HG03175 (cell line): ENCODE results near the gene TMEM187.

ENCODE experiments used
- ATAC-seq: cut with Tn5 transposase; IDR thresholded peaks from one replicate; pipeline ENCODE4 v1.9.1; 2021; ENCODE audit warnings: mild to moderate bottlenecking, moderate library complexity; ENCODE audit not compliant: unreplicated experiment

Gene TMEM187

DNA sequence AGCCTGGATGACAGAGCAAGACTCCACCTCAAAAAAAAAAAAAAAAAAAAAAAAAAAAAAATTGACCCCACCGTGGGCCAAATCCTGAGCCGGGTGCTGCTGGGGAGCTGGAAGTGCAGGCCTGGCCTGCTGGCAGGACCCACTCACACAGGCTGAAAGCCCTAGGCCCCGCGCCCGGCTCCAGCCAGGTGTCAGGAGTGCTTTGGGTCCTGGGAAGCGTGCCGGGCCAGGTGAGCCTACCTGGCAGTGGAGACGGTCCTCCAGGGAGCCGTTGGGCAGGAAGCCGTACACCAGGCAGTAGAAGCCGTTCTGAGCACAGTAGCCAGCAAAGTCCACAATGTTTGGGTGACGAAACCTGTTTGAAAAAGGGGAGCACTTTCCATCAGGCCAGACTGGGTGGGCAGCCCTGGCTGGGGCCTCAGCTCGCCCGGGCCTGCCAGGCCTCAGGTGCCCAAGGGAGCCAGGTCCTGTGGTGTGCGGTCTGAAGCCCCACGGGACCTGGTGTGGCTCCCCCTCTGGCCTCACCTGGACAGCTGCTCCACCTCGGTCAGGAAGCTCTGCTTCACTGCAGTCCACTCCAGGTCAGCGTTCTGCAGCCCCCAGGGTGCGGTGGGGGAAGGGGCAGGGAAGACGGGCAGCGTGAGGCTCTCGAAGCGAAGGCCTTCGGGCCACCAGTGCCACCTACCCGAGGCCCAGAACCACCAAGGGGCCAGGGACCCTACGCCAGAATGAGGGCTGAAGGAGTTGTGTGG is 45.4 kb downstream of the TMEM187 start:
- ATAC-seq: no peak

DNA sequence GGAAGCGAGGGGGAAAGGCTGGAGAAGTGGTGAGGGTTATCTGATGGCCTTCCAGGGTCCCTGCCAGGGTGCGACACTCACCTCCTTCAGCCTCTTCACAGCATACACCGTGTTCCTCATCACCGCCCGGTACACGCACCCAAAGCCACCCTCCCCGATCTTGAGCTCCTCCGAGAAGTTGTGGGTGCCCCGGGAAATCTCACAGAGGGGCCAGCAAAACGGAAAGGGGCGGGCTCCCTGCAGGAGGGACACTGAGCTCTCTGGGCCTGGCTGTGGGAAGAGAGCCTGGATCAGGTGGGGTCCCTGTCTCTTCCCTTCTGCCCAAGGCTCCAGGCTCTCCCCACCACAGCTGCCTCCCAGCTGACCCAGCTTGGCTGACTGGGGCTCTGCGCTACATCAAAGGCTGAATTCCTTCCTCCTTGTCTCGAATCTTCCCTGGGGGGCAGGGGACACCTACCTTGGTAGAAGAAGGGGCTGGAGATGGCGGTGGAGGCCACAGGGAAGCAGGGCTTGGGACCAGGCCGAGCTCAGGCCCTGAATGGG is 46.0 kb downstream of the TMEM187 start:
- no peak for ATAC-seq

DNA sequence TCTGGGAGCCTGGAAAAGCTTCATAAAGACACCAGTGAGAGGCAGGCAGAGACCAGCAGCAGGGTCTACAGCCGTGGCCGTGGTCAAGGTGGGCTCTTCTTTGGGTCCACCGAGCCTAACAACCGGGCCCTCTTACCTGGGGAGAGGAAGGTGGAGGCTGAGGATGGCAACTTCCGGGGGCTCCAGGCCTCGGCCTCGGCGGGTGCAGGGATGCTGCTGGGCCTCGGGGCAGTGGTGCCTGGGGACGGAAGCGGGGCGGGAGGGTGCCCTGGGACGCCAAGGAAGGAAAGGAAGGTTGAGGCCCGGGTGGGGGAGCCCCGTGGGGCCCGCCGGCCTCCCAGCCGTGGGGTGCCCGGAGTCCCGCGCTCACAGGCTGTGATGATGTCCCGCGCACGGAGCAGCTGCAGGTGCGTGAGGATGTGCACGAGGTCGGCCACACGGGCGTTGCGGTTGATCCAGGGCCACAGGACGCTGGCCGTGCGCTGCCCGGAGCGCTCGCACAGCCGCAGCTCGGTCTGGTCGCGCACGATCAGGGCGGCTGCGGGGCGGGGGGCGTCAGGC is 46.6 kb downstream of the TMEM187 start:
- ATAC-seq: peak; percentile 16

DNA sequence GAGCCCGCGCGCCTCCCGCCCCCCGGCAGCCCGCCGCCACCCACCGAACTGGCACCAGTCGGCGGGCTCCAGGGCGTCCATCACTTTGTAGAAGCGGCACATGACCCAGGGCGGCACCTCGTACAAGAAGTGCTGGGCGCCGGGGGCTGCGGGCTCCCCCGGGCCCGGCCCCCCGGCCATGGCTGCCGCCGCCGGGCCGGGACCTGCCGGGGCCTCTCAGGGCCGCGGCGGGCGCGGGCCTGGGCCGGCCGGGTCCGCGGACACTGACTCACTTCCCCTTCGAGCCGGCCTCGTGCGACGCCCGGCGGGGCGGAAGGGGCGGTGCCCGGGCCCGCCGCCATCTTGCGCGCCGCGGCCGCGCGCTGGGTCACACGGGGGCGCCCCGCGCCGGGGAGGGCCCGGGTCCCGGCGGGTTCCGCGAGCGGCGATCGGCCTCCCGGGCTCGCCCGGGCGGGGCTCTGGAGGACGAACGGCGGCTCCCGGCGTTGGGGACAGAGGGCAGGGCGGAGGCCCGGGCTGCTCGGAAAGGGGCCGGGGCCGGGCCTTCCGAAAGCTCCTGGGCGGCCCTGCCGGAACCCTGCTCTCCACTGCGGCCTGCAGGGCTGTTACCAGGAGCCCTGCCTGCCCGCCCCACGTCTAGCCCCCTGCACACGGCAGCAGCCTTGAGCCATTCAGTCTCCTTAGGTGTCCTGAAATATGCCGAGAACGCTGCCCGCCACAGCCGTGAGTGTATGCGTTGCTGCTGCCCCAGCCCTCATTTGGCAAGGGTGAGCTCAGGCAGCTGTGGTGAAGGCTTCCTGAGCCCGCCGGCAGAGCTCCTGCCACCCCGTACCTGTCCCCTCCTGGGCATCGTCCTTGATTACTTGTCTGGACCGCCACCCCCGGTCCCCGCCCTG is 47.3 kb downstream of the TMEM187 start, which contains the start of gene IRAK1:
Gene IRAK1, minus strand, starts transcription at position 270 of the 896 bp plus-strand sequence. Its CDS starts 90 bp downstream, at position 180.
- peak; percentile 83 for ATAC-seq

DNA sequence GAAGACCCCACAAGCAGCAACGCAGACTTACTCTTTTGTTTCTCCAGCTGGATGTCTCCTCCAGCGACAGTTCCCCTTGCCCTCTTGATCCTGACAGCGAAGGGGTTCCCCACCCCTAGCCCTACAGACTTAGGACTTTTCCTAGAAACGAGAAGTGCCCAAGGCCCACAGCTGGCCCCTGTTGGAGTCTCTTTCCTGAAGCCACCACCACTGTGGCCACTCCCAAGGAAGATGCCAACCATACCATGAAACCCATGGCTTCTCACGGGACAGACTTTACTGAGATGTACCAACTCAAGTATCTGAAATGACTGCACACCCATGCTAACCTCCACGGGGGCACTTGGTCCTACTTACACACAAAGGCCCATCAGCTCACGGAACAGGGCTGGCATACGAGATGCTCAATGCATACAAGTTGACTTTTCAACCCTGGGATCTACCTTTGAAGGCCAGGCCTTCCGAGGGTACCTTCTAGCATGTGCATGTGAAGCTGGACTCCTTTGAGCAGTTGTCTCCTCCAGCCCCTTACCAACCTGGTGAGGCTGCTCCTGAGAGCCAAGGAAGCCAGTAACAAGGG is 48.1 kb downstream of the TMEM187 start:
- ATAC-seq: no peak

DNA sequence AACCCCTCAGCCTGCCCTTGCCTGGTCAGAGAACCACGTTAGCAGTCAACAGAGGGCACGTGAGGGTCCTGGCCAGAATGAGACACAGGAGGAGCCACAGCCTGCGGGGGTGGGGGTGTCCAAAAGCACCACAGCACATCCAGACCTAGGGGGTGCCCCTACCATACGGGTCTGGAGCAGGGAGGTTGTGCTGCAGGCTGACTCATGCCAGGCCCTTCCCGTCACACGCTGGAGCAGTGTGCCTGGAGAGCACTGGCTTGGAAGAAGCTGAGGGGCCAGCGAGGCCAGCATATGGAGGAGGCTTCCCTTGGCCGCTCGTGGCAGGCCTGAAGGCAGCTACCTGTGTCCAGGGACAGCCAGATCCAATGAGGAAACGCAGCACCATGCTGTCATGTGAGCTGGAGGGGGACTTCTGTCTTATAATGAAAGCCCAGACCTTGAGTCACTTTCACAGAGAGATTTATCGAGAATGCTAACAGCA is 48.6 kb downstream of the TMEM187 start:
- ATAC-seq: no peak

DNA sequence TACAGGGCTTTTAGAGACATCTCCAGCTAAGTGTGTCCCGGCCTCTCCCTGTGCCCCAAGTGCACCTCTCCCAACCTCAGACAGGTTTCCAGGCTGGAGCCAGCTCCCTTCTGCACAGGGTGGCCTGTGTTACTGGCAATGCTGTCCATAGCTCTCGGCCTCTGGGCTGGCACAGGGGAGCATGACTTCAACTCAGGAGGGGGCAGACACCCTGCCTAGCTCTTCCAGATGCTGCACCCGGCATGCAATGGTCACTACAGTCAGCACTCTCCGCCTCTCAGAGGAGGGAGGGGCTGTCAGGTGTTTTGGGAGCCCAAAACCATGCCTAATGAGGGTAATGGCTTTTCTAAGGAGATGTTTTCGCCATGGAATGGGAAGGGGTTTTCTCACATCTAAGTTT is 49.6 kb downstream of the TMEM187 start:
- ATAC-seq: no peak

DNA sequence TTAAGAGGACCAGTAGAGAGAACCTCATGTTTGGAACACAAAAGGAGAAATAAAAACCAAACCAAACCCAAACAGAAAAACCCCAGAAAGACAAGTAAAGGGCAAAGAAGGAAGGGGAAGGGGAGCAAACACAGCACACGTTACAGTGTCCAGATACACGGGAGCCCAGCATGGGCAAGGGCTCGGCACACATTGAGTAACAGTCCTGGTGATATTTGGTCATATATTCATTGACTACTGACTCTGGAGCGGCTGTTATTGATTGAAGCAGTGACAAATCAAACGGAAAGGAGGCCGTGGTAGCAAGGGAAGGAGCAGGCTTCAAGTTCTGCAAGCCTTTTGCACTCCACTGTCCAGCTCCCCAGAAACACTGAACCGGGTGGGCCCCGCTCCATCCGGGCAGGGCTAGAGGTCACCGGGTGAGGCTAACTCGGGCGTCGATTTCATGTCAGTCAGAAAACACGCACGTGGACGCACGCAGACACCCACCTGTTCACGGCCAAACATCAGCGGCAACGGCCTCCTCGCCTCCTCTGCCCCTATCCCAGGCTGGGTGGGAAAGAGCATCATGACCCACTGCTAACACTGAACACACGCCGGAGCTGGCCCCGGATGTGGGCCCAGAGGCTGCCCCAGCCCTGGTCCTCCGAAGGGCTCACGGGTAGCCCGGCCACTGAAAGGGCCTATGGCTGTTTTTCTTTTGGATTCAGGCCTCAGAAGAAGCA is 50.9 kb downstream of the TMEM187 start:
- no peak for ATAC-seq

DNA sequence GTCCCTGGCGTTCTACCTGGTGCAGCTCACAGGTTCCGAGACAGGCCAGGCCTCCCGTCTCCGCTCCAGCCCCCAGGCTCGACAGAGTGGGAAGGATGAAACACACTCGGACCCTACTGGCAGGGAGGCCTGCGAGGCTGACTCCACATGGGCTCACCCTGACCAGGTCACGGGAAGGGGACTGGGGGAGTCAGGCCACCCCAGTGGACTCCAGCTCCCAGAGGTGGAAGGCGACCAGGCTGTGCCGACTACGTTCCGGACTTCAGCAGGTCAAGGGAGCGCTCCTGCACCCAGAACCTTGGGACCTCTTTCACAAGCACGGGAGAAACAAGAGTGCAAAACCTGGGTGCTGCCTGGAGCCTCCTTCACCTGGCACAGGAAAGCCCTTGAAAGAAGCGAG is 51.7 kb downstream of the TMEM187 start:
- no peak for ATAC-seq

DNA sequence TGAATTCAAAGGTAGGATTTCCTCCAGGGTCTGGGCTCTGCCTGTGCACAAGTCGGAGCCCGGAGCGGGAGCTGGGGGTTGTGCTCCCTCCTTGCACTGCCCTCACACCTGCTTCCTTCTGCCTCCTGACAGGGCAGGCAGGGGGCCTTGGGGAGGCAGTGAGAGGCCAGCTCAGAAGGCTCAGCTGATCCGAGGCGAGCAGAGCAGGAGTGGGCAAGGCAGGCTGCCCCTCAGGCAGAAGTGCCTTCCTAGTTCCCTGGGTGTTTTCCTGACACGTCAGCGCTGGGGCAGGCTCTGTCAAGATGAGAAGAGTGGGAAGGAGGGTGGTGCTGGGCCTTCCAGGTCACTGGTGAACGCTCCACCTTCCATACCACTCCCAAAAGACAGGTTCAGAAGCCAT is 52.7 kb downstream of the TMEM187 start:
- ATAC-seq: no peak

DNA sequence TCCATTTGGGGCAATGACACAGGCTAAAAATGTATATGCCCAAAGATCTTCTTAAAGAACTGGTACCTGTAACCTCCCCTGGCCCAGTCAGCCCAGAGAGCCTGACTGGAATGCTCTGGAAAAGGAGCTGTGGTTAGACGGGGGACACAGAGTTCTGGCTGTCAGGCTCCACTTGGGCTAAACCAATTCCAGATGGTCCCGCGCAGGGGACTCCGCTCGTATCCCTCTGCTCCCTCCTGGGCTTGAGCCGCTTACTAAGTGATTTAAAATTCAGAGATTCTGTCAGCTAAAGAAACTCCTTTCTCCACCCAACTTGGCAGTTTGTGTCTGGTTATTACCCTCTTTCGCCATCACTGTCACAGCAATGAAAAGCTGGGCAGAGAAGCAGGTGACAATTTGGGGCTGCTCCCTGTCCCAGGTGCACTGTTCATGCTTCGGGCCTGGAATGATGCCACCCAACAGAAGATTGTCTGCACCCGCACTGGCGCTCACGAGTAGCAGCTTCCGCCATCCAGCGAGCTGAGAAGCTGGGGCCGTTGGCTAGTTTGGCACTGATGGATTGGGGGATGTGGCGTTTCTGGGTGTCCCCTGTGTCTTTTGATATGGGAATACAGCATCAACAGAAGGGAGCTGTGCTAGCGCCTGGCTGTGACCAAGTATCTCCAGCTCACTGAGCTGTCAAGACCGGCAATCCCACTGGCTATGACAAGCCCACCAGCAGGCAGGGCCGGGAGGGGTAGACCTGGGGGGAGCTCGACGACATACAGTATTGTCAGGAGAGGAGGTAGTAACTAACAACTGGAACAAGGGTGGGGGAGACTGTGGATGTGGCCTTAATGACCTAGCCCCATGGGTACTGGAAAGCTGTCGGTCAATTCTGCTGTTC is 53.8 kb downstream of the TMEM187 start:
- ATAC-seq: no peak

DNA sequence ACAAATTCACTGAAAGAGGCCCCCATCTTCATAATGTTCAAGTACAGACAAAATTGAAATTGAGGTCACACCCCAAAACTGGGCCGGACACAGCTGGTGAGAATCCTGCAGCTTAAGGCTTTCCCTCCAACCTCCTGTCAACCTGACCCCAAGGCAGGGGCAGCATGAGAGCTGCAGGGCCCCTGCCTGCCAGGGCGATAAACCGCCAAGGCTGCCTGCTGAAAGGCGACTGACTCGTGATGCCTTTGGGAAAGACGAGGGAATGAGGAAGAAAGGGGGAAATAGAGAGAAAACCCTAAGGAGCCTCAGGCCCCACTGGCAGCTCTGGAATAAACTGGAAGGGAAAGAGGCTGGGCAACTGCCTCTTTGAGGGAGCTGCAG is 54.5 kb downstream of the TMEM187 start:
- ATAC-seq: no peak

DNA sequence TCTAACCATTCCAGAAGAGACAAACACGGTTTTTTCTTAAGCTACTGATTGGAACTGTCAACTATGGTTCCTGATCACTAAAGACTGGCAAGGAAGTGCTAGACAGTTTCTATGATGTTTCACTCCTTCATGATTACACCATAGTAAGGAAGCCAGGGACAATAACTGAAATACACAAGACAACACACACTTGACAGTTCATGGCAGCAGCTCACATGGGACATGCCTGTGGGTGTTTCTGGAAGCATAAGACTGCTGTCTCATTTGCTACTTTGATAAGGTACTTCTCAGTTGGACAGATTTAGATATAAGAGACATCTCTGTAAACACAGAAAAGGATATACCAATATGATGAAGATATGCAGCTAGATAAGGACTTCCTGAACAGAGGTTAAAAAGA is 55.4 kb downstream of the TMEM187 start:
- ATAC-seq: no peak

DNA sequence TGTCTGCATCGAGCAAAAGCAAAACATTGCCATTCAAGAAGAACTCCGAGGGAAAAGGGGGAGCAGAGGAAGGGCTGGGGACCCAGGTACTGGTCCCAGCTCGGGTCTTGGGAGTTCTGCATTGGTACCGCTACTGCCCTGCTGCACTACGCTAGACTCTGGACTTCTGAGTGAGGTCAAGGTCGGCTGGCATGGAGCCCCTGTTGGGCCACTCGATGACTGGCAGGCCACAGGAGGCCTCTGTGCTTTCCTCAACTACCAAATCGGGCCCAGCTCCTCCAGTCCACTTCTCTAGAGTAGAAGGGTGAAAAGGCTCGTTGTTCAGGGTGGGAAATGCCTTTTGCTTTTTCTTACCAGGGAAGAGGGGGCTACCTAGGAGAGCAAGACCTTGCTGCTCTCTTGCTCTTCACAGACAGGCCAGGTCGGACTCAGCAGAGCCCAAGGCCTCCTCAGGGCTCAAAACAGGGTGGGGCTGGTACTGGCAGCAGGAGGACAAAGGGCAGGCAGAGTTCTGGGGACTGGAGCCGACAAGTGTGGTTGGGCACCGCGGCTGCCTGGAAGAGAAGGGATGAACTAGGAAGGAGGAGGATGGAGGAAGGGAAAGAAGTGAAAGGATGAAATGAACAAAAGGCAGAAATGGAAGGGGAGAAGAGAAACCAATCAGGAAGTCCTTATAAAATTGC is 56.1 kb downstream of the TMEM187 start:
- no peak for ATAC-seq

DNA sequence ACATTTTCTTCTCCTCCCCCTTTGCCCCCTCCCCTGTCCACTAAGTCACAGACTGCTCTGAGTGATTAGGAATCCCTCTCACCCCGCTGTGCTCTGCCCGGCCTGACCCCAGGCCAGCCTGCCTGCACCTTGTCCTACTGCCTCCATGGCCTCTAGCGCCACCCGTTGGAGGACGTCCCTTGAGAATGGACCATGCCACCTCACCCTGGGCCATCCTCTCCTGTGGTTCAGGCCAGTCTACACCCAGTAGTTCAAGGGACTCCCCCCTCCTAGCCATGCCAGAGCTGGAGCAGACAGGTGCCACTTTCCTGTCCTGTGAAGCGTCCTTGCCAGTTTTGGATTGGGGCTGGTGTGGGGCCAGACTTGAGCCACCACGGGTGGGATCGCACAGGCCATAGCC is 56.9 kb downstream of the TMEM187 start:
- ATAC-seq: no peak

DNA sequence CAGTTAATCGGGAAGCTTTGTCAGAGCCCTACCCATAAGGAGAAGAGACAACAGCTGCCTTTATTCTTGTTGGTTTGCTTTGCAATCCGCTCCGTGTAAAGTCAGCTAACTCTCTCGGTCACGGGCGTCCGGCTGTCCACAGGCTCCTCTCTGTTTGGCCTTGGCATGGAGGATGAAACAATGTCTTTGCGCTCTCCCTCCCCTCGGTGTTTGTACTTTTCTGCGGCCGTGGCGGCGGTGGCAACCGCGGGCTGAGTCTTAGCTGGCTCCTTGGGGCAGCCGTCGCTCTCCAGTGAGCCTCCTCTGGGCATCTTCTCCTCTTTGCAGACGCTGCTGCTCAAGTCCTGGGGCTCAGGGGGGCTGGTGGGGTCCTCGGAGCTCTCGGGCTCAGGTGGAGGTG is 57.7 kb downstream of the TMEM187 start:
- ATAC-seq: no peak

DNA sequence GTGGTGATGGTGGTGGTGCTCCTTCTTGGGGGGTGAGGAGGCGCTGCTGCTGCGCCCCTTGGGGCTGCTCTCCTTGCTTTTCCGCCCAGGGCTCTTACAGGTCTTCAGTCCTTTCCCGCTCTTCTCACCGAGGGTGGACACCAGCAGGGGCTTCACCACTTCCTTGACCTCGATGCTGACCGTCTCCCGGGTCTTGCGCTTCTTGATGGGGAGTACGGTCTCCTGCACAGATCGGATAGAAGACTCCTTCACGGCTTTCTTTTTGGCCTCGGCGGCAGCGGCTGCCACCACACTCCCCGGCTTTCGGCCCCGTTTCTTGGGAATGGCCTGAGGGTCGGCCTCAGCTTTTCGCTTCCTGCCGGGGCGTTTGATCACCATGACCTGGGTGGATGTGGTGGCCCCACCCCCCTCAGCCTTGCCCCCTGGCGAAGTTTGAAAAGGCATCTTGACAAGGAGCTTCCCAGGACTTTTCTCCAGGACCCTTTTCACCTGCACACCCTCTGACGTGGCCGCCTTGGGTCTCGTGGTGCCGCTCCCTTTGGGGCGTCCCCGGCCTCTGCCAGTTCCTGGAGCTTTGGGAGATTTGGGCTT is 58.3 kb downstream of the TMEM187 start:
- no peak for ATAC-seq

DNA sequence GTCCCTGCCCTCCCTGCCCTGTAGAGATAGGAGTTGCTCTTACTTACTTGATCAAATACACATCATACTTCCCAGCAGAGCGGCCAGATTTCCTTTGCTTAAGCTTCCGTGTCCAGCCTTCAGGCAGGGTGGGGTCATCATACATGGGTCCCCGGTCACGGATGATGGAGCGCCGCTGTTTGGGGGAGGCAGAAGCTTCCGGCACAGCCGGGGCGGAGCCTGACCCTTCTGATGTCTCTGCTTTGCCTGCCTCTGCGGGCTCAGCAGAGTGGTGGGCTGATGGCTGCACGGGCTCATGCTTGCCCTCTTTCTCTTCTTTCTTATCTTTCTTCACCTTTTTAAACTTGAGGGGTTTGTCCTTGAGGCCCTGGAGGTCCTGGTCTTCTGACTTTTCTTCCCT is 59.6 kb downstream of the TMEM187 start:
- ATAC-seq: no peak
